Measurements from ENCODE around the gene C14orf180. TPM values are rescaled to one million over a fixed set of nuclear protein-coding genes. Genes with fewer than 3 reads are reported as not detected.

C14orf180 gene
- total RNA-seq, 1 experiment from 2014 or later: not detected

DNA sequence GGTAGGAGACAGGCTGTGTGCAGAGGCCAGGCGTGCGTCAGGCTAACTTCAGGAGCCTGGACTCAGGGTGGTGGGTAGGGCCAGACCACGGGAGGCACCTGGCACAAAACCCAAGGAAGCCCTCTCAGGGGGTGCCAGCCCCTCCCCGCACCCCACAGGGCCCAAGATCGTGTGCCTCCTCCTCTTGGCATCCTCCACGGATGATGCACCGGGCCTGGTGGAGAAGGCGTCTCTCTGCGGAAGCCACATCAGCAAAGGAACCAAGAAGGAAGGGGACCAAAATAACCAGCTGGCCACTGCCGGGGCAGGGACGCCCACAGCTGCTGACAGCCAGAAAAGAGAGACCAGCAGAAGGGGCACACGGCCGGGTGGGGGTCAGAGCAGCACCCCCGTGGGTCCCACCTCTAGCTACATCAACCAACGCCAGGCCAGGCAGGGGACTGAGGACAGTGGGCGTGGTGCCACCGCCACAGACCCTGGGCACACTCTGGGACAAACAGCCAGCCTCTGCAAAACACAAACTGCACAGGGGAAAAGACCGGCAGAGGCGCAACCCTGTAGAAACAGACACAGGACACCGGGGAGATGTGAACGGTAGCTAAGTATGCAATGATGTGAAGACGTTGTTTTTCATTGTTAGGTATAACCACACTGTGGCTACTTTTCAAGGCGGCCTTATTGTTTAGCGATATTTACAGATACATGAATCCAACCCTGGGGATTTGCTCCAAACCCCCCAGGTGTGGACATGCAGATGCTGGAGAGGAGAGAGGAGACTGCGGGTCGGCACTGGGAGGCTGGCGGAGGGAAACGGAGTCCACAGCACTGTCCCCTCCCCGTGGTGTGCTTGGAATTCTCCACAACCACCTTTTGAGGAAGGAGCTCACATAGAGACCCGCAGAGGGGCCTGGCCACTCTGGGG lies 26.1 kb upstream of the C14orf180 start:
- Histone ChIP-seq H3K4me1 (ENCODE audit: insufficient read depth, low read length) (no peaks in the 10 kb centered on the region), H3K36me3 (ENCODE audit: low read depth, low read length) (no peaks in the 10 kb centered on the region), H2AFZ (ENCODE audit: low read length) (no peak overlapping the region), H3F3A (ENCODE audit: low read length, unreplicated experiment) (no peaks in the 10 kb centered on the region), H4K20me1 (ENCODE audit: low read length) (no peaks in the 10 kb centered on the region), H3K79me2 (ENCODE audit: low read length) (no peaks in the 10 kb centered on the region), H3K27me3 (ENCODE audit: low read length) (peaks cover 95% of the 10 kb centered on the region), H3K9me2 (replicated peaks; ENCODE audit: low read length) (no peaks in the 10 kb centered on the region), H3K4me3 (ENCODE audit: low read length) (no peak overlapping the region), H3K27ac (ENCODE audit: low read length) (no peak overlapping the region), H3K4me2 (ENCODE audit: low read length) (no peak overlapping the region), H3K9me3 (ENCODE audit: low read length) (no peaks in the 10 kb centered on the region), H3K9ac (ENCODE audit: low read length) (no peak overlapping the region)
- POLR2A ChIA-PET (ENCODE audit: unreplicated experiment): no interaction called here
- no TSS peak for BruUV-seq (replicated peaks)
- intact Hi-C loops (cut with micrococcal nuclease): no loop called here
- no peak for ATAC-seq
- TF ChIP-seq, protein P1, sequence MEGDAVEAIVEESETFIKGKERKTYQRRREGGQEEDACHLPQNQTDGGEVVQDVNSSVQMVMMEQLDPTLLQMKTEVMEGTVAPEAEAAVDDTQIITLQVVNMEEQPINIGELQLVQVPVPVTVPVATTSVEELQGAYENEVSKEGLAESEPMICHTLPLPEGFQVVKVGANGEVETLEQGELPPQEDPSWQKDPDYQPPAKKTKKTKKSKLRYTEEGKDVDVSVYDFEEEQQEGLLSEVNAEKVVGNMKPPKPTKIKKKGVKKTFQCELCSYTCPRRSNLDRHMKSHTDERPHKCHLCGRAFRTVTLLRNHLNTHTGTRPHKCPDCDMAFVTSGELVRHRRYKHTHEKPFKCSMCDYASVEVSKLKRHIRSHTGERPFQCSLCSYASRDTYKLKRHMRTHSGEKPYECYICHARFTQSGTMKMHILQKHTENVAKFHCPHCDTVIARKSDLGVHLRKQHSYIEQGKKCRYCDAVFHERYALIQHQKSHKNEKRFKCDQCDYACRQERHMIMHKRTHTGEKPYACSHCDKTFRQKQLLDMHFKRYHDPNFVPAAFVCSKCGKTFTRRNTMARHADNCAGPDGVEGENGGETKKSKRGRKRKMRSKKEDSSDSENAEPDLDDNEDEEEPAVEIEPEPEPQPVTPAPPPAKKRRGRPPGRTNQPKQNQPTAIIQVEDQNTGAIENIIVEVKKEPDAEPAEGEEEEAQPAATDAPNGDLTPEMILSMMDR (conservative IDR thresholded peaks at IDR 0.05; ENCODE audit: low read depth, low read length): no peak
- no peak for TF ChIP-seq EZH2 (IDR thresholded peaks at IDR 0.05; ENCODE audit: low read length, unreplicated experiment)
- TF ChIP-seq EZH2phosphoT487 (IDR thresholded peaks at IDR 0.05; ENCODE audit: borderline replicate concordance, low read length): no peak
- CTCF ChIA-PET: no interaction called here
- DNase-seq: no peak

DNA sequence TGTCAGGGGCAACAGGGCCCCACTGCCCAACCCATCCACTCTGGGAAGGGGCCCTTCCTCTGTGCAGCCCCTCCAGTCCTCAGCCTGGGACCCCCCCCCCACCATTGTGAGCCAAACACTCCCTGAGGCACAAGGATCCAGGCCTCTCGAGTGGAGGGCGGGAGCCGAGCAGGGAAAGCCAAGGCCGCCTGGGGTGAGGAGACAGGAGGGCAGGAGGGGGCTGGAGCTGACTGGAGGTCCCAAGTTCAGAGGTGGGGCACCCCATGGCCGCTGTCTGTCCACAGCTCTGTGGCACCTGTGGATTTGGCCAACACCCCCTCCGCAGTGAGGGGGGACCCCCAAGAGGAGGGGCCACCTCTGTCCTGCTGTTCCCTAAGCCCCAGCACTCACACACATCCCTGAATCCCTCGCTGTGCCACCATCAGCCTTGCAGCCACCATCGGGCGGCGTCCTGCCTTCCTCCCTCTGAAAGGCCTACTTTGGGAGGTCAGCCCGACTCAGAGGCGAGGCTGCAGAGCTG lies 25.4 kb upstream of the C14orf180 start:
- POLR2A ChIA-PET (ENCODE audit: unreplicated experiment): no interaction called here
- Histone ChIP-seq H3K27ac (ENCODE audit: low read length) (no peak overlapping the region), H3K9ac (ENCODE audit: low read length) (no peak overlapping the region), H3F3A (ENCODE audit: low read length, unreplicated experiment) (no peaks in the 10 kb centered on the region), H4K20me1 (ENCODE audit: low read length) (no peaks in the 10 kb centered on the region), H3K4me2 (ENCODE audit: low read length) (no peak overlapping the region), H3K9me3 (ENCODE audit: low read length) (no peaks in the 10 kb centered on the region), H2AFZ (ENCODE audit: low read length) (no peak overlapping the region), H3K27me3 (ENCODE audit: low read length) (peaks cover 98% of the 10 kb centered on the region), H3K4me1 (ENCODE audit: insufficient read depth, low read length) (no peaks in the 10 kb centered on the region), H3K9me2 (replicated peaks; ENCODE audit: low read length) (no peaks in the 10 kb centered on the region), H3K36me3 (ENCODE audit: low read depth, low read length) (no peaks in the 10 kb centered on the region), H3K79me2 (ENCODE audit: low read length) (no peaks in the 10 kb centered on the region), H3K4me3 (ENCODE audit: low read length) (no peak overlapping the region)
- CTCF ChIA-PET: no interaction called here
- intact Hi-C loops (cut with micrococcal nuclease): no loop called here
- no TSS peak for BruUV-seq (replicated peaks)
- DNase-seq (no peak), ATAC-seq (no peak)
- TF ChIP-seq EZH2phosphoT487 (IDR thresholded peaks at IDR 0.05; ENCODE audit: borderline replicate concordance, low read length) (no peak), EZH2 (IDR thresholded peaks at IDR 0.05; ENCODE audit: low read length, unreplicated experiment) (no peak)
- TF ChIP-seq, protein P1 (conservative IDR thresholded peaks at IDR 0.05; ENCODE audit: low read depth, low read length): no peak
